ENCODE data around the gene CNOT8. TPM values are rescaled to one million over a fixed set of nuclear protein-coding genes. Genes with fewer than 3 reads are reported as not detected.

The CNOT8 gene
- total RNA-seq = 82.5 and 92.4 TPM in 2 replicates

- Histone ChIP-seq H3K27me3 (ENCODE audit: control insufficient read depth, insufficient read depth, low read length) (no peaks in the 10 kb centered on the region), H3K4me3 (ENCODE audit: low read depth, low read length) (peak within 1 kb of the TSS; percentile 82), H3K36me3 (ENCODE audit: control insufficient read depth, insufficient read depth, low read length) (peaks cover 2% of the 10 kb centered on the region)
- DNase-seq (ENCODE audit: low read depth) = peak; percentile 74
- no peak for TF ChIP-seq CTCF (IDR thresholded peaks at IDR 0.05; ENCODE audit: insufficient read depth, low read length, poor library complexity, severe bottlenecking)
Observed at GRCh38 chr5:154858297-154858971, at the start of gene CNOT8. CNOT8 (plus strand) TSS chr5:154858627; CDS start chr5:154863279, 4,652 bp downstream.

GRCh38 chr5:154811239-154811638 lies 47.2 kb upstream of the CNOT8 start:
- TF ChIP-seq CTCF (IDR thresholded peaks at IDR 0.05; ENCODE audit: insufficient read depth, low read length, poor library complexity, severe bottlenecking) = no peak
- H3K27me3 ChIP-seq (ENCODE audit: control insufficient read depth, insufficient read depth, low read length) = no peaks in the 10 kb centered on the region
- no peak overlapping the region for H3K4me3 ChIP-seq (ENCODE audit: low read depth, low read length)
- H3K36me3 ChIP-seq (ENCODE audit: control insufficient read depth, insufficient read depth, low read length) = peaks cover 1% of the 10 kb centered on the region
- no peak for DNase-seq (ENCODE audit: low read depth)

- no peak overlapping the region for H3K4me3 ChIP-seq (ENCODE audit: low read depth, low read length)
- peaks cover 1% of the 10 kb centered on the region for H3K36me3 ChIP-seq (ENCODE audit: control insufficient read depth, insufficient read depth, low read length)
- no peak for DNase-seq (ENCODE audit: low read depth)
- peak; percentile 90 for TF ChIP-seq CTCF (IDR thresholded peaks at IDR 0.05; ENCODE audit: insufficient read depth, low read length, poor library complexity, severe bottlenecking)
- no peaks in the 10 kb centered on the region for H3K27me3 ChIP-seq (ENCODE audit: control insufficient read depth, insufficient read depth, low read length)
Observed at GRCh38 chr5:154811653-154812465, 46.6 kb upstream of the CNOT8 start.

- TF ChIP-seq CTCF (IDR thresholded peaks at IDR 0.05; ENCODE audit: insufficient read depth, low read length, poor library complexity, severe bottlenecking) = no peak
- Histone ChIP-seq H3K27me3 (ENCODE audit: control insufficient read depth, insufficient read depth, low read length) (no peaks in the 10 kb centered on the region), H3K4me3 (ENCODE audit: low read depth, low read length) (no peak overlapping the region), H3K36me3 (ENCODE audit: control insufficient read depth, insufficient read depth, low read length) (peaks cover 4% of the 10 kb centered on the region)
- no peak for DNase-seq (ENCODE audit: low read depth)
Observed at GRCh38 chr5:154813158-154813557, 45.3 kb upstream of the CNOT8 start.

- H3K36me3 ChIP-seq (ENCODE audit: control insufficient read depth, insufficient read depth, low read length) = peaks cover 4% of the 10 kb centered on the region
- no peak for TF ChIP-seq CTCF (IDR thresholded peaks at IDR 0.05; ENCODE audit: insufficient read depth, low read length, poor library complexity, severe bottlenecking)
- H3K4me3 ChIP-seq (ENCODE audit: low read depth, low read length) = no peak overlapping the region
- DNase-seq (ENCODE audit: low read depth) = no peak
- no peaks in the 10 kb centered on the region for H3K27me3 ChIP-seq (ENCODE audit: control insufficient read depth, insufficient read depth, low read length)
Observed at GRCh38 chr5:154813736-154814135, 44.7 kb upstream of the CNOT8 start.

Measured in kidney epithelial cell (primary cell).